ENCODE data around the gene IFNA5.

IFNA5 gene

DNA sequence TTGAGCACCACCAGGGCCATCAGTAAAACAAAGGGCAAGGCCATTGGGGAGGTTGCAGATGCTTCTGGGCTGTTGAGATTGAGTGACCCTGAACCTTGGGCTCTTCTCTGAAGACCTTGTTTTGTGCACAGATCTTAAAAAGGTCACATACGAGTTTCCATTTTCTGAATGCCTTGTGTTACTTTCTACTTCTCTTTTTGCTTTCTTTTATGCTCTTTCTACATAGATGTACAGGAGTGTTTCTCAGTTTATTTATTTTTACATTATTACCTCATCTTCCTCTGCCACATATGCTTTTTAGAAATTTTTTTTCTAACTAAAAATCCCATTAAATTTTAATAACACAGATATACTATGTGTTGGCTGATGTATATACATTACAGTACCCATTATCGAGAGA, at the start of gene IFNA5:
Gene IFNA5, minus strand, starts transcription at position 101 of the 400 bp plus-strand sequence. Its CDS starts 57 bp downstream, at position 44.
- no peak for ATAC-seq

DNA sequence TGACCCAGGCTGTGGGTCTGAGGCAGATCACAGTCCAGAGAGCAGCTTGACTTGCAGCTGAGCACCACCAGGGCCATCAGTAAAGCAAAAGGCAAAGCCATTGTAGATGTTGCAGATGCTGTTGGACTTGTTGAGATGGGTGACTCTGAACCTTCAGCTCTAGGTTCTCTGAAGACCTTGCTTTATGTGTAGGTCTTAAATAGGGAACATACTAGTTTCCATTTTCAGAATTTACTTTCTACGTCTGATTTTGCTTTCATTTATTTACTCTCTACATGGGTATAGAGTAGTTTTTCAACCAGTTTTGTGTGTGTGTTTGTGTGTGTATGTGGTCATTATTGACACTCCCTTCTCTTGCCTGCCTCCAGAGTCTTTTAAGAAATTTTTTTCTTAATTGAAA, 45.7 kb upstream of the IFNA5 start, which contains the start of gene IFNA6:
Gene IFNA6, minus strand, starts transcription at position 101 of the 400 bp plus-strand sequence. Its CDS starts 0 bp downstream, at position 101.
- ATAC-seq, result no peak

DNA sequence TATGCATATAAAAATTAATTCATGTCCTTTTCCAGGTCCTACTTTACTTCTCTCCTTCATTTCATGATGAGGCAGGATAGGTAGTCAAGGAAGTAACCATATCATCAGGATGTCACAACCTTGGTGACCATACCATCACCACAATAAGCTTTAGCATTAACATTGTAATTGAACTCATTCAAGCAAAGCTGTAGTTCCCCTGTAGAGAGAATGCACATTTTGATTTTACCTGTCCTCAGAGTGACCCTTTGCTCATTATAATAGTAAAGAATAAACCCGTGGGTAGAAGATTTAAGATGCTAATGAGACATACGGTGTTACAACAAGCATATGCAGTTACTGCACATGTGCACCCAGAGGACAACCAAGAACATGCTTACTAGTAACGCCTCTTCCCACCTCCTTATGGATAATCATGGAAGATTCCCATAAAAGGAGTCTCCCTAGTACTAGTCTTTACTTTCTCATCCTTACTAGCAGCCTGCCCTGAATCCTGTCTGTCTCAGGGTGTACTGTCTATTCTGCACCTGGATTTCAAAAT, 43.4 kb upstream of the IFNA5 start:
- ATAC-seq, result no peak

DNA sequence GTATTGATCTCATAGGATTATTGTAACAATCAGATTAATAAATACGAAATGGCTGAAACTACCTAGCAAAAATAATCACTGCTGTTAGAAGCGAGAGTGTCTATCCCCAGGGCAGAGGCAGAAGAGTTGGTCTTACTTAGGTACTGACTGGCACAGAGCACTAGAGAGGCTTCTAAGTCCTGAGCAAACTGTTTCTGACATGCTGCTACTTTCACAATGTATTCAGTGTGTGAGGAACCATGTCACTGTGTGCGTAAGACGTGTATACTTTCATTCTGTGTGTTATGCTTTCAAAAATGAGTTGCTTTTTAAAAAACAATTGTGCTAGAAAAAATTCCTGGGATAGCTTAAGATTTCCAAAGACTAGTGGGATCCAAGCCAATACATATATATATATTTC, 35.6 kb upstream of the IFNA5 start:
- ATAC-seq, result no peak

DNA sequence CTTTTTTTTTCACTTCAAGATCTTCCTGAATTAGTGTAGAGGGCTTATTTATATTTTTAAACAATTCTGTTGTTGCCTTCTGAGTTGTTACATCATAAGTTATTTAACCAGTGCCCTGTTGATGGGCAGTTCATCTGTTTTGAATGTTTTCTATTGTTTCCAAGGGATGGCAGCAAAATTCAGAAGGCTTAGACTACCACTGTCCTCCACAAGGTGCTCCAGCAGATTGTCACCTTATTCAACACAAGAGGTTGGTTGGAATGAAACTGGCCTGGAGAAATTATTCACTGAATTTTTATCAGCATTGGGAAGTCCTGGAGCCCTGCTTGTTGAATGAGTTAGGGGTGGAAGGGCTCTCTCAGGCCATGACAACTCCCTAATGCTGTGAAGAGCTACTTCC, 31.3 kb upstream of the IFNA5 start:
- ATAC-seq, result no peak

GRCh38 chr9:21334701-21335632, 29.9 kb upstream of the IFNA5 start, which contains the start of gene KLHL9:
TSS of gene KLHL9 (minus strand) at chr9:21335404. CDS start at chr9:21334859, 545 bp downstream.
- ATAC-seq, result peak; percentile 85 to 86

DNA sequence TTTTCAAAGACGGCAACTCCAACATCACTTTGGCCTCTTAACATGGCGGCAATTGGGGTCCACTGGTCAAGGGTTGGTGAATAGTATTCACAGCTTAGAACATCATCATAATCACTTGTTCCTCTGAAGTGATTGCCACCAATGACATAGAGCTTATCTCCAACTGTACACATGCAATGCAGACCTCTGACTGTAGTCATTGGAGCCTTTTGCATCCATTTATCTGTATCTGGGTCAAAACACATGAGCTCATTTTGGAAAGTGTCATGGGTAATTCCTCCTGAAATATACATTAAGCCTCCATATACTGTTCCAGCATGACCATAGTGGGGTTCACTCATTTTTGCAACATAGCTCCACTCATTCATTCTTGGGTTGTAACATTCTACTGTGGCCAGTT, 28.1 kb upstream of the IFNA5 start:
- ATAC-seq, result no peak

DNA sequence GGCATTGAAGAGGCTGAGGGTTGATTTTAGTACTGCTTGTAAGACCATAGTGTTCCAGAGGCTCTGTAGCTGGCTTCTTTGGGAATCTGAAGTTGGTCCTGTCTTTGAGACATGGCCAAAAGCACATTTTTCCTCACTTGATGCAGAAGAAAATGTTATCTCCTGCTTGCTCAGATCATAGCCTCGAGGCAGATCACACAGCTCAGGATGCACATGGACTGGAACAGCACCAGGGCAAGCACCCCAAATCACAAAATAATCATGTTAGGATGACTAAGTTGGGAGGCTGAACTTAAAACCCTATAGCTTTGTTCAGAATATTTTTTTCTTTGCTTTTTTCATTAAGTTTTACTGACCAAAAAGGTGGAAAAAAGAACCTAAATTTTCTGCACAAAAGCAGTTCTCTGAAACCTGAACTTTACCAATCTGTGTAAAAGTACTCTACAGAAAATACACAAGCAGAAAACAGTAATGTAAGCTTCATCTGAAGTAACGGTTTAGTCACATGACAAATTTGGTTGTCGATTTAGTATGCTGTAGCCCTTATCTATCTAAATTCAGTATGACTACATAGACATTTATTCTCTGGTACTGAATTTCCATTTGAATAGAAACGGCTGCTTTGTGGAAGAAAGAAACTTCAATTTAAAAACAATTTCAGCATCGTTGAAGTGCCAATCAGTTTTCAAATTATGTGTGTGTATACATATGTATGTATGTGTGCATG, 26.7 kb upstream of the IFNA5 start:
- ATAC-seq, result no peak

- peak; percentile 77 to 88 for ATAC-seq
Observed at GRCh38 chr9:21326526-21327139, 21.5 kb upstream of the IFNA5 start.

DNA sequence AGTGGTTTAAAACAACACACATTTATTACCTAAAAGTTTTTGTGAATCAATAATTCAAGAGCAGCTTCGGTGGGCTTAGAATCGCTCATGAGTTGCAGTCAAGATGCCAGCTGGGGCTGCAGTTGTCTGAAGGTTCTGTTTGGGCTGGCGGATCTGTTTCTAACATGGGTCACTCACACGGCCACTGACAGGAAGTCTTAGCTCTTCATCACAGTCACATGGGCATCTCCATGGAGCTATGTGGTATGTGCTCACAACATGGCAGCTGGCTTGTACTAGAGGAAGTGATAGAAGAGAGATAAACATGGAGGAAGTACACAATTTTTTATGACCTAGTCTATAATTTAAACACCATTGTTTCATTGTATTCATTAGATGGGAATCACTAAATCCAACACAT, 18.9 kb upstream of the IFNA5 start:
- no peak for ATAC-seq

- no peak for ATAC-seq
Observed at GRCh38 chr9:21322911-21323461, 17.9 kb upstream of the IFNA5 start.

GRCh38 chr9:21320465-21320864, 15.4 kb upstream of the IFNA5 start:
- ATAC-seq, result no peak

- ATAC-seq, result peak; percentile 38
Observed at GRCh38 chr9:21317956-21318923, 13.1 kb upstream of the IFNA5 start.

- ATAC-seq, result no peak
Observed at GRCh38 chr9:21316860-21317259, 11.7 kb upstream of the IFNA5 start.

GRCh38 chr9:21316032-21316842, 11.1 kb upstream of the IFNA5 start:
- no peak for ATAC-seq

DNA sequence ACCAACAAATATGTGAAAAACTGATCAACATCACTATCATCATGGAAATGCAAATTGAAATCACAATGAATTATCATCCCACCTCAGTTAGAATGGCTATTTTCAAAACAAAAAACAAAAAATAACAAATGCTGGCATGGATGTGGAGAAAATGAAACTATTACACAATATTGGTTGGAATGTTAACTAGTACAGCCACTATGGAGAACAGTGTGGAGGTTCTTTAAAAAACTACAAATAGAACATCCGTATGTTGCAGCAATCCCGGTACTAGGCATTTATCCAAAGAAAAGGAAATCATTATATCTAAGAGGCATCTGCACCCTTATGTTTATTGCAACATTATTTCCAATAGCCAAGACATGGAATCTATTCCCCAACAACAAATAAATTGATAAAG, 9.0 kb upstream of the IFNA5 start:
- ATAC-seq, result no peak

DNA sequence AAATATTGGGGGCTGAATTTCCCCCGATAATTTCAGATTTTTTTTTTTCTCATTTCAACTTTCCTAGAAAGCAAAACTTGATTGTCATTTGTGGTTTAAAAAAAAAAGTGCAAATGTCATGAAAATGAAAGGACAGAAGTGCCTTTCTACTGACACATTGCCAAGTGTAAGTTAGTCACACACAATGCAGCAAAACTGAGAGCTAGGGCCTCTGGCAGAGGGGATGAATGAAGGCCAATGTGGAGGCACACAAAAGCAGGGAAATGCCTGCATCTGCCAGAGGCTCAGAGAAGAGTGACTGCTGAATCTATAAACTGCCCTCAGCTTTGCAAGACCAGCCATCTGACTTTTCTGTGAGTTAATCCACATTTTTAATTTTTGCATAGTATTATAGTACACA, 6.8 kb upstream of the IFNA5 start:
- no peak for ATAC-seq

DNA sequence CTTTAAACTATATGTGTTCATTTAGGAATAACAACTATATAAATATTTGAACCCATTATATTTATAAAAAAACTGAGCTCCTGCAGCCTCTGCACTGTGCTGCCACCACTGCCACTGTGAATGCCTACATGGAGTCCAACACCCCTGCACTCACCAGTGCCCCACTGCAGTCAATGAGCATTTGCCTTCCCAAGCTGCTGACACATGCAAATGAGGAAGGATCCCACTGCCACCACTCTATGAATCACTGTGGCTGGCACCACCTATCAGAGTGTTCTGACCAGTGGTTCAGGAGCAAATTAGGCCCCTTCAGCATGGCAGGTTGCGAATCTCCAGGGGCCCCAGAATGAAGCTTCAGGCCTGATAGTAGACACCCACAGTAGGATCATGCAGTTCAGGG, 9.1 kb downstream of the IFNA5 start:
- no peak for ATAC-seq

DNA sequence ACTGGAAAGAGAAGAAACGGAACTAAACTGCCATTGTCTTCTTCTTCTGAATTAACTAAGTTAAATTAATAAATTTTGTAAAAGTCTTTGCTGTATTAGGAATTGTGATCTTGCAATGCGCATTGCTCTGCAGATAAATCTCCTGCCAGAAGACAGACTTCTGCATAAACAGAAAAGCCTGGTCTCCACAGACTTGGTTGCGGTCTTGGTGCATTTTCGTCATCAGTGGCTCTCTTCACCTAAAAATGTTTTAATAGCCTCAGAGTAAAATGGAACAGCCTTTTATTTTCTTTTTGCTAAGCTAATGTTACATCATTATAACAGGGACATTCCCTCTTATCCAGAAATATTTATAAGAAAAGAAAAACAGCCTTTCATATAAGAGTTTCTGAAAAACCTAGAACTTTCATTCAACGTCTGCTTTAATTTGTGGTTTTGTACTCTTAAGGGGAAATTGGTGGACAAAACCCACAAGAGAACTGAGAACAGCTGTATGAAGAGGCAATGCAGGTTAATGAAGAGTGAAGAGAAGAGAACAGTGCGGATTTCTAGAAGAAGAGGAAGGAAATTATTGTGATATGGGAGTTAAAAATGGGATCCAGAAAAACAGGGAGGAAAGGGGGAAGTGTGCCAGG, 10.1 kb downstream of the IFNA5 start:
- no peak for ATAC-seq

GRCh38 chr9:21294364-21294774, 10.7 kb downstream of the IFNA5 start:
- peak; percentile 35 to 49 for ATAC-seq
